Mesothelial cell of epicardium (in vitro differentiated cells): ENCODE data around the gene KRT24. TPM values are rescaled to one million over a fixed set of nuclear protein-coding genes. Genes with fewer than 3 reads are reported as not detected.

Experiments
- DNase-seq, 2 experiments: peaks; one replicate each; pipeline ENCODE4 v3.0.0; 2021; ENCODE audit warnings: low spot score in 2 of 2; ENCODE audit not compliant: unreplicated experiment in 2 of 2
- H3K27ac Mint-ChIP-seq: 2 replicates; pipeline ENCODE4 v1.8.0; 2021; ENCODE audit warnings: mixed read lengths
- H3K27me3 Mint-ChIP-seq: 2 replicates; pipeline ENCODE4 v1.8.0; 2021; ENCODE audit warnings: low read depth, mixed read lengths
- H3K36me3 Mint-ChIP-seq: 2 replicates; pipeline ENCODE4 v1.8.0; 2021; ENCODE audit warnings: mixed read lengths
- H3K4me1 Mint-ChIP-seq: 2 replicates; pipeline ENCODE4 v1.8.0; 2021; ENCODE audit warnings: mixed read lengths
- H3K4me3 Mint-ChIP-seq: 2 replicates; pipeline ENCODE4 v1.8.0; 2021; ENCODE audit warnings: mild to moderate bottlenecking, moderate library complexity, mixed read lengths
- H3K9me3 Mint-ChIP-seq: 2 replicates; pipeline ENCODE4 v1.8.0; 2021; ENCODE audit warnings: mixed read lengths
- CTCF ChIP-seq: fragments of 200-600 bp; sonication (generic); IDR thresholded peaks from one replicate; pipeline ENCODE4 v1.5.0; 2021; ENCODE audit warnings: antibody characterized with exemption; ENCODE audit not compliant: unreplicated experiment
- total RNA-seq: library from RNA; stranded (reverse); gene quantifications from 3 replicates; pipeline ENCODE4 v1.2.1, GENCODE V29; 2021

KRT24 gene
- total RNA-seq, 1 donor from 2014 or later: not detected

GRCh38 chr17:40678902-40679522 is 24.5 kb downstream of the KRT24 start:
- no peaks in the 10 kb centered on the region for H3K36me3 Mint-ChIP-seq
- H3K27me3 Mint-ChIP-seq: peaks cover 55% of the 10 kb centered on the region
- no peak for TF ChIP-seq CTCF
- H3K9me3 Mint-ChIP-seq: no peaks in the 10 kb centered on the region
- H3K4me1 Mint-ChIP-seq: peaks cover 6% of the 10 kb centered on the region
- no peak overlapping the region for H3K4me3 Mint-ChIP-seq
- DNase-seq: no peak
- H3K27ac Mint-ChIP-seq: no peak overlapping the region

GRCh38 chr17:40675905-40676304 is 27.6 kb downstream of the KRT24 start:
- Mint-ChIP-seq H3K27ac (no peak overlapping the region), H3K9me3 (no peaks in the 10 kb centered on the region), H3K27me3 (peaks cover 53% of the 10 kb centered on the region)

GRCh38 chr17:40672654-40673053 is 30.9 kb downstream of the KRT24 start:
- Mint-ChIP-seq H3K4me1 (peaks cover 7% of the 10 kb centered on the region), H3K27me3 (peaks cover 46% of the 10 kb centered on the region), H3K27ac (no peak overlapping the region), H3K36me3 (no peaks in the 10 kb centered on the region), H3K9me3 (no peaks in the 10 kb centered on the region), H3K4me3 (no peak overlapping the region)
- no peak for DNase-seq
- no peak for TF ChIP-seq CTCF

More at GRCh38 chr17:40675905-40676304, 27.6 kb downstream of the KRT24 start:
- Mint-ChIP-seq H3K4me1 (peaks cover 7% of the 10 kb centered on the region), H3K4me3 (no peak overlapping the region), H3K36me3 (no peaks in the 10 kb centered on the region)
- TF ChIP-seq CTCF: no peak
- DNase-seq: no peak

- H3K36me3 Mint-ChIP-seq: no peaks in the 10 kb centered on the region
- DNase-seq: no peak
- no peak overlapping the region for H3K4me3 Mint-ChIP-seq
- peaks cover 7% of the 10 kb centered on the region for H3K4me1 Mint-ChIP-seq
- H3K27me3 Mint-ChIP-seq: peaks cover 33% of the 10 kb centered on the region
- H3K9me3 Mint-ChIP-seq: no peaks in the 10 kb centered on the region
- no peak overlapping the region for H3K27ac Mint-ChIP-seq
- TF ChIP-seq CTCF: no peak
Observed at GRCh38 chr17:40671282-40671681, 32.3 kb downstream of the KRT24 start.

DNA sequence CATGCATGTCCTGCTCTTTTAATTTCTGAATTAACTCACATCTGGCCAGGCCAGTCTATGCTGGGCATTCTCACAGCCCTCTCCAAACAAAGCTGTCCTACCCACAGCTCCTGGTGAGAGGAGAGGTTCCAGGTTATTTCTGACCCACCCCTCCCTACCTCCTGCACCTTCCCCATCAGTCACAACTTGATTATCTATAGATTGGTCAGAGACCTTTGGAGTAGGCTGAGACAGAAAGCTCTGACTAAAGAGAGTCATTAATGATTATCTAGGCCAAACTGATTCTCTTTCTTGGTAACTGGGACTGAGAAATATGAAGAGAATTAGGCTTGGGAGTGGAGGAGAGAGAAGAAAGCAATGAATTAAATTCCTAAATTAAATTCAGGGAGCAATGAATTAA is 37.2 kb downstream of the KRT24 start:
- Mint-ChIP-seq H3K9me3 (no peaks in the 10 kb centered on the region), H3K4me3 (no peak overlapping the region)

More for the DNA sequence above, 37.2 kb downstream of the KRT24 start:
- Mint-ChIP-seq H3K27me3 (peaks cover 20% of the 10 kb centered on the region), H3K4me1 (peaks cover 7% of the 10 kb centered on the region), H3K36me3 (no peaks in the 10 kb centered on the region), H3K27ac (no peak overlapping the region)
- no peak for DNase-seq
- no peak for TF ChIP-seq CTCF
